Measurements from ENCODE around the gene LRP8.
"Not testable (repeated sequence)": the region's sequence is repeated elsewhere in the genome, so short reads cannot be mapped to it uniquely, and the experiment has no call there.

The LRP8 gene

DNA sequence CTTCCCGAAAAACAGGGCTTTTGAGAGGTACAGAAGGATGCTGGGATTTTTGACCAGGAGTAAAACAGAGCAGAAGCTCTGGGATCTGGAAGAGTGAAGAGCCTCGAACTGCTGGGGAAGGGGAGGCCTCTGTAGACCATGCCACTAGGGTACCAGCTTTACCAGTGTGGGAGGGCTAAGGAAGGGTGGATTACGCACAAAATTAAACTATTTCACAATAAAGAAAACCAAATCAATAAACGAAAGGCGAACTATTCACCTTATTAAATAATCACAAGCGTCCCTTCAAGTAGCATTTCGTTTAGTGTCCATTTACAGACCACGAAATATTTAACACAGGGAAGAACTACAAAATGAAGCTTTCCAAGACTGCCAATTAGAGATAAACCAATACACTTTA is 108.2 kb downstream of the LRP8 start:
- Histone ChIP-seq H3K36me3 (ENCODE audit: control insufficient read depth, insufficient read depth, low read length) (no peaks in the 10 kb centered on the region), H3K27me3 (ENCODE audit: control insufficient read depth, insufficient read depth, low read length, poor library complexity, severe bottlenecking) (no peaks in the 10 kb centered on the region), H3K4me1 (ENCODE audit: control insufficient read depth, insufficient read depth, low read length) (no peaks in the 10 kb centered on the region), H3K9me3 (ENCODE audit: control insufficient read depth, low read length) (no peaks in the 10 kb centered on the region), H3K4me3 (ENCODE audit: insufficient read depth, low read depth, low read length) (peak overlapping the region; percentile 77), H3K27ac (ENCODE audit: insufficient read depth, low read depth, low read length, poor library complexity, severe bottlenecking) (no peak overlapping the region)
- WGBS, 2 experiments = 34 to 39% methylated on average over 8 of the region's 8 CpGs

DNA sequence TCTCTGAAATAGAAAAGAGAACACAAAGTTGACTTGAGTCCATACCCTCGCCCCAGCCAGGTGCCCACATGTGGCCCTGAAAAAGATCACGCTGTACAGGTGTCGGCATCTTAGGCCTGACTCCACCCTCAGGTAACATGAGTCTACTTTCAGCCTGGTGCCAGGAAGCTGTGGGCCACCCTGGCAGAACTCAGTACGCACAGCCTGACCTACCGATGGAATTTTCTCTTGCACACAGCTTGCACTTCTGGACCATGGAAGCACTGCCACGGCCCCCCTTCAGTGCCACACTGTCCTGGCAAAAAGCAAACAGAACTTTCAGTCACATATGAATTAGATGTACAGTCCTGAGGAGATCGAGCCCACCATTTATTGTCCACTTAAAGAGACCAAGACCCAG is 109.7 kb downstream of the LRP8 start:
- Histone ChIP-seq H3K4me1 (ENCODE audit: control insufficient read depth, insufficient read depth, low read length) (no peaks in the 10 kb centered on the region), H3K27ac (ENCODE audit: insufficient read depth, low read depth, low read length, poor library complexity, severe bottlenecking) (no peak overlapping the region), H3K4me3 (ENCODE audit: insufficient read depth, low read depth, low read length) (no peak overlapping the region), H3K27me3 (ENCODE audit: control insufficient read depth, insufficient read depth, low read length, poor library complexity, severe bottlenecking) (no peaks in the 10 kb centered on the region), H3K9me3 (ENCODE audit: control insufficient read depth, low read length) (no peaks in the 10 kb centered on the region), H3K36me3 (ENCODE audit: control insufficient read depth, insufficient read depth, low read length) (peaks cover 11% of the 10 kb centered on the region)
- WGBS, 2 experiments = 89% methylated on average over 7 of the region's 7 CpGs

DNA sequence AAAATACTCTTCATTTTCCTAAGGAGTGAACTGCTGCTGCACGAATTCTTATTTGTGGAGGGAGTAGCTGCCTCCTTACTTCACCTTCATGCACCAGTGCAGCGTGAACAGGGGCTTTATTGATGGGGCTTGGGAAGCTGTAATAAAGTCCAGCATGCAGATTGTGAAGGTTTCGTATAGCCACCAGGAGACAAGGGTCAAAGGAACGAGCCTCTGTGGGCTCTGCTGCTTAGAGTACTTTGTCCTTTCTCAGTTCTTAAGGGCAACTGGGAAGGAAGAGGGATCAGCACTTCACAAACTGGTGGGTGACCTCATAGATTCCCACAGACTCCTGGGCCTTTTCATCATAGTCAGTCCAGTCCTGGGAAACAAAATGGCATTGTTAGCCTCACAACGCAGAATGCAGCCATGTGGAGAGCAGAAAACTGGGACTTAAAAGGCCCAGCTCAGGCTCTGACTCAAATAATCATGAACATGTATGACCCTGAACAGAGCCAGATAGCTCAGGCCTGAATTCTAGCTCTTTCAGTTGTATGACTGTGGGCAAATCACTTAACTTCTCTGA is 113.4 kb downstream of the LRP8 start:
- Histone ChIP-seq H3K27ac (ENCODE audit: insufficient read depth, low read depth, low read length, poor library complexity, severe bottlenecking) (no peak overlapping the region), H3K27me3 (ENCODE audit: control insufficient read depth, insufficient read depth, low read length, poor library complexity, severe bottlenecking) (no peaks in the 10 kb centered on the region), H3K4me3 (ENCODE audit: insufficient read depth, low read depth, low read length) (no peak overlapping the region), H3K36me3 (ENCODE audit: control insufficient read depth, insufficient read depth, low read length) (peaks cover 21% of the 10 kb centered on the region), H3K9me3 (ENCODE audit: control insufficient read depth, low read length) (no peaks in the 10 kb centered on the region), H3K4me1 (ENCODE audit: control insufficient read depth, insufficient read depth, low read length) (no peaks in the 10 kb centered on the region)
- 88 to 95% methylated on average over 5 of the region's 5 CpGs for WGBS, 2 experiments

DNA sequence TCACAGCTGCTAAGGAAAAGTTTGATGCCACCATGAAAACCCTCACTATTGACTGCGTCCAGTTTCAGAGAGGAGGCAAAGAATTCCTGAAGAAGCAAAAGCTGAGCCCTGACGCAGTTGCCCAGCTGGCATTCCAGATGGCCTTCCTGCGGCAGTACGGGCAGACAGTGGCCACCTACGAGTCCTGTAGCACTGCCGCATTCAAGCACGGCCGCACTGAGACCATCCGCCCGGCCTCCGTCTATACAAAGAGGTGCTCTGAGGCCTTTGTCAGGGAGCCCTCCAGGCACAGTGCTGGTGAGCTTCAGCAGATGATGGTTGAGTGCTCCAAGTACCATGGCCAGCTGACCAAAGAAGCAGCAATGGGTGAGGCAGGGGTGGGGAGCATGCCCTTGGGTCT is 116.9 kb downstream of the LRP8 start:
- Histone ChIP-seq H3K9me3 (ENCODE audit: control insufficient read depth, low read length) (no peaks in the 10 kb centered on the region), H3K27ac (ENCODE audit: insufficient read depth, low read depth, low read length, poor library complexity, severe bottlenecking) (no peak overlapping the region), H3K4me3 (ENCODE audit: insufficient read depth, low read depth, low read length) (no peak overlapping the region), H3K4me1 (ENCODE audit: control insufficient read depth, insufficient read depth, low read length) (no peaks in the 10 kb centered on the region), H3K27me3 (ENCODE audit: control insufficient read depth, insufficient read depth, low read length, poor library complexity, severe bottlenecking) (no peaks in the 10 kb centered on the region), H3K36me3 (ENCODE audit: control insufficient read depth, insufficient read depth, low read length) (peaks cover 44% of the 10 kb centered on the region)
- 94 to 96% methylated on average over 11 of the region's 11 CpGs for WGBS, 2 experiments

DNA sequence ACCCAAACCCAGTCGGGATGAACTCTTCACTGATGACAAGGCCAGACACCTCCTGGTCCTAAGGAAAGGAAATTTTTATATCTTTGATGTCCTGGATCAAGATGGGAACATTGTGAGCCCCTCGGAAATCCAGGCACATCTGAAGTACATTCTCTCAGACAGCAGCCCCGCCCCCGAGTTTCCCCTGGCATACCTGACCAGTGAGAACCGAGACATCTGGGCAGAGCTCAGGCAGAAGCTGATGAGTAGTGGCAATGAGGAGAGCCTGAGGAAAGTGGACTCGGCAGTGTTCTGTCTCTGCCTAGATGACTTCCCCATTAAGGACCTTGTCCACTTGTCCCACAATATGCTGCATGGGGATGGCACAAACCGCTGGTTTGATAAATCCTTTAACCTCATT is 117.5 kb downstream of the LRP8 start:
- Histone ChIP-seq H3K4me3 (ENCODE audit: insufficient read depth, low read depth, low read length) (no peak overlapping the region), H3K9me3 (ENCODE audit: control insufficient read depth, low read length) (no peaks in the 10 kb centered on the region), H3K4me1 (ENCODE audit: control insufficient read depth, insufficient read depth, low read length) (no peaks in the 10 kb centered on the region), H3K27me3 (ENCODE audit: control insufficient read depth, insufficient read depth, low read length, poor library complexity, severe bottlenecking) (no peaks in the 10 kb centered on the region), H3K36me3 (ENCODE audit: control insufficient read depth, insufficient read depth, low read length) (peaks cover 47% of the 10 kb centered on the region), H3K27ac (ENCODE audit: insufficient read depth, low read depth, low read length, poor library complexity, severe bottlenecking) (no peak overlapping the region)
- WGBS, 2 experiments = 93 to 97% methylated on average over 7 of the region's 7 CpGs

DNA sequence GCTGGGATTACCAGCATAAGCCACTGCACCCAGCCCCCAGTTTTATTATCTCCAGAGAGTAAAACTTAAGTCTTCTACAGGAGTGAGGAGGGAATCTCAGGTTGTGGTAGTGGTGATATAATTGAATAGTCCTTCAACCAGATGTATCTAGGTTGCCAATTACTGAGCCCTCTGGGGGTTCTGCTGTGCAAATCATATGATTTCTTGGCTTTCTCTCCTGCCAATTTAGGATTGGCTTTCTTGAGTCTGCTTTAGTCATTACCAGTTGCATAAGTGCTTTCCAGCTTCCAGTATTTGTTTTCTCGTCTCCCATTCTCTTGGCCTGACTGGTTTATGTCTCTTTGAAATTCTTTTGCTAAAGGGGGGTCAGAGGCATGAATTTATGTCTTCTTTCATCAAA is 120.1 kb downstream of the LRP8 start:
- Histone ChIP-seq H3K4me1 (ENCODE audit: control insufficient read depth, insufficient read depth, low read length) (no peaks in the 10 kb centered on the region), H3K36me3 (ENCODE audit: control insufficient read depth, insufficient read depth, low read length) (peaks cover 59% of the 10 kb centered on the region), H3K4me3 (ENCODE audit: insufficient read depth, low read depth, low read length) (no peak overlapping the region), H3K27me3 (ENCODE audit: control insufficient read depth, insufficient read depth, low read length, poor library complexity, severe bottlenecking) (no peaks in the 10 kb centered on the region), H3K27ac (ENCODE audit: insufficient read depth, low read depth, low read length, poor library complexity, severe bottlenecking) (no peak overlapping the region), H3K9me3 (ENCODE audit: control insufficient read depth, low read length) (no peaks in the 10 kb centered on the region)
- WGBS, 2 experiments = 93 to 100% methylated on average over 1 of the region's 1 CpG

DNA sequence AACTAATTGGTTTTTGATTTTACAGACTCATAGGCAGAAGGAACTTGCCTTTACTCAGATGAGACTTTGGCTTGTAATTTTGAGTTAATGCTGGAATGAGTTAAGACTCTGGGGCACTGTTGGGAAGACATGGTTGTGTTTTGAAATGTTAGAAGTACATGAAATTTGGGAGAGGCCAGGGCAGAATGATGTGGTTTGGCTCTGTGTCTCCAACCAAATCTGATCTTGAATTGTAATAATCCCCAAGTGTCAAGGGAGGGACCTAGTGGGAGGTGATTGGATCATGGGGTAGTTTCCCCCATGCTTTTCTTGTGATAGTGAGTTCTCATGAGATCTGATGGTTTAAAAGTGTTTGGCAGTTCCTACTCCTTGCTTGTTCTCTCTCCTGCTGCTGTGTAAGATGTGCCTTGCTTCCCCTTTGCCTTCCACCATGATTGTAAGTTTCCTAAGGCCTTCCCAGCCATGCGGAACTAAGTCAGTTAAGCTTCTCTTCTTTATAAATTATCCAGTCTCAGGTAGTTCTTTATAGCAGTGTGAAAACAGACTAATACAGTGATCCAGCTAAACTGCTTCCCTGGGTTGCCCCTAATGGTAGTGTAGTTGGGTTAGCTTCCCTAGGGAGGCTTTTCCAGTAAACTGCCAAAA is 121.0 kb downstream of the LRP8 start:
- 89 to 100% methylated on average over 1 of the region's 1 CpG for WGBS, 2 experiments
- H3K4me3 ChIP-seq (ENCODE audit: insufficient read depth, low read depth, low read length) = no peak overlapping the region
- peaks cover 65% of the 10 kb centered on the region for H3K36me3 ChIP-seq (ENCODE audit: control insufficient read depth, insufficient read depth, low read length)
- no peaks in the 10 kb centered on the region for H3K27me3 ChIP-seq (ENCODE audit: control insufficient read depth, insufficient read depth, low read length, poor library complexity, severe bottlenecking)
- no peaks in the 10 kb centered on the region for H3K9me3 ChIP-seq (ENCODE audit: control insufficient read depth, low read length)
- no peak overlapping the region for H3K27ac ChIP-seq (ENCODE audit: insufficient read depth, low read depth, low read length, poor library complexity, severe bottlenecking)
- H3K4me1 ChIP-seq (ENCODE audit: control insufficient read depth, insufficient read depth, low read length) = no peaks in the 10 kb centered on the region

DNA sequence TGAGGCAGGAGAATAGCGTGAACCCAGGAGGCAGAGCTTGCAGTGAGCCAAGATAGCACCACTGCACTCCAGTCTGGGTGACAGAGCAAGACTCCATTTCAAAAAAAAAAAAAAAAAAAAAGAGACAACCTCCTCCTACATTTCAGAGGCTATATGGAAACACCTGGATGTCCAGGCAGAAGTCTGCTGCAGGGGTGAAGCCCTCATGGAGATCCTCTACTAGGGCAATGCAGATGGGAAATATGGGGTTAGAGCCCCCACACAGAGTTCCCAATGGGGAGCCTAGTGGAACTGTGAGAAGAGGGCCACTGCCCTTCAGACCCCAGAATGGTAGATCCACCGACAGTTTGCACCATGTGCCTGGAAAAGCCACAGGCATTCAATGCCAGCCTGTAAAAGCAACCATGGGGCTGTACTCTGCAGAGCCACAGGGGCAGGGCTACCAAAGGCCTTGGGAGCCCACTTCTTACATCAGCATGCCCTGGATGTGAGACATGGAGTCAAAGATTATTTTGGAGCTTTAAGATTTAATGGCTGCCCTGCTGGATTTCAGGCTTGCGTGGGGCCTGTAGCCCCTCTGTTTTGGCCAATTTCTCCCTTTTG is 121.7 kb downstream of the LRP8 start:
- not testable (repeated sequence) for H3K4me3 ChIP-seq (ENCODE audit: insufficient read depth, low read depth, low read length); H3K27ac ChIP-seq (ENCODE audit: insufficient read depth, low read depth, low read length, poor library complexity, severe bottlenecking); H3K4me1 ChIP-seq (ENCODE audit: control insufficient read depth, insufficient read depth, low read length); H3K27me3 ChIP-seq (ENCODE audit: control insufficient read depth, insufficient read depth, low read length, poor library complexity, severe bottlenecking); H3K9me3 ChIP-seq (ENCODE audit: control insufficient read depth, low read length)
- H3K36me3 ChIP-seq (ENCODE audit: control insufficient read depth, insufficient read depth, low read length) = peaks cover 65% of the 10 kb centered on the region
- WGBS, 2 experiments = 93 to 95% methylated on average over 3 of the region's 3 CpGs

DNA sequence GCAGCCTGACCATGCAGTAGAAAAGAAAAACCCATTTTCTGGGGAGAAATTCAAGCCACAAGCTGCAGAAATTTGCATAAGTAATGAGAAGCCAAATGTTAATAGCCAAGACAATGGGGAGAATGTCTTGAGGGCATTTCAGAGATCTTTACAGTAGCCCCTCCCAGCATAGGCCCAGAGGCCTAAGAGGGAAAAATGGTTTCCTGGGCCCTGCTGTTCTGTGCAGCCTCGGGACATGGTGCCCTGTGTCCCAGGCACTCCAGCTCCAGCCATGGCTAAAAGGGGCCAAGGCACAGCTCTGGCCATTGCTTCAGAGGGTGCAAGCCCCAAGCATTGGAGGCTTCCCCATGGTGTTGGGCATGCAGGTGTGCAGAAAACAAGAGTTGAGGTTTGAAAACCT is 122.4 kb downstream of the LRP8 start:
- H3K27ac ChIP-seq (ENCODE audit: insufficient read depth, low read depth, low read length, poor library complexity, severe bottlenecking); H3K9me3 ChIP-seq (ENCODE audit: control insufficient read depth, low read length); H3K4me1 ChIP-seq (ENCODE audit: control insufficient read depth, insufficient read depth, low read length); H3K27me3 ChIP-seq (ENCODE audit: control insufficient read depth, insufficient read depth, low read length, poor library complexity, severe bottlenecking); H3K4me3 ChIP-seq (ENCODE audit: insufficient read depth, low read depth, low read length): not testable (repeated sequence)
- peaks cover 60% of the 10 kb centered on the region for H3K36me3 ChIP-seq (ENCODE audit: control insufficient read depth, insufficient read depth, low read length)
- WGBS, 2 experiments = 97 to 98% methylated on average over 1 of the region's 1 CpG

DNA sequence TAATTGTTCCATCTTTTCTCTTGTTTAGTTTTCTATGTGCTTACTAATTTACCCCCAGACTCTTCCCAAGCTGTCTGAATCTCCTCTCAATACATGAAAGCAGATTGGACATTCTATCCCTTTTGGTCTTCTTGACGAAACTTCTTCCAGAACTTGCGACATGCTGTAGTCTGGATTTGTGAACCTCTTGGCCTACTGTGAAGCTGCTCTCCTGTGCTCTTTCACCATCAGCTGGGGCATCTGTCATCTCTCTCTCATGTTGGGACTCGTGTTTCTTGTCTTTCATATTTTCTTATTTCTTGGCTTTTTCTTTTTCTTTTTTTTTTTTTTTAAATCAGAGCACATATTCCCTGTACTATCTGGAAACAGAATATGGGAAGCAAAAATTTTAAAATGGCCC is 124.4 kb downstream of the LRP8 start:
- no peak overlapping the region for H3K27ac ChIP-seq (ENCODE audit: insufficient read depth, low read depth, low read length, poor library complexity, severe bottlenecking)
- H3K4me3 ChIP-seq (ENCODE audit: insufficient read depth, low read depth, low read length) = no peak overlapping the region
- no peaks in the 10 kb centered on the region for H3K9me3 ChIP-seq (ENCODE audit: control insufficient read depth, low read length)
- H3K4me1 ChIP-seq (ENCODE audit: control insufficient read depth, insufficient read depth, low read length) = no peaks in the 10 kb centered on the region
- H3K27me3 ChIP-seq (ENCODE audit: control insufficient read depth, insufficient read depth, low read length, poor library complexity, severe bottlenecking) = no peaks in the 10 kb centered on the region
- H3K36me3 ChIP-seq (ENCODE audit: control insufficient read depth, insufficient read depth, low read length) = peaks cover 50% of the 10 kb centered on the region
- WGBS, 2 experiments = 93 to 94% methylated on average over 3 of the region's 3 CpGs
